Lower lobe of right lung (tissue), 2 donors: ENCODE measurements around the gene OTUD5. TPM values are rescaled to one million over a fixed set of nuclear protein-coding genes. Genes with fewer than 3 reads are reported as not detected.

Source experiments
- ATAC-seq, 2 donors: fragments of 200-7000 bp; cut with Tn5 transposase; one replicate each; pipeline ENCODE4 v1.9.1; 2020 to 2022; ENCODE audit warnings: mild to moderate bottlenecking in 2 of 2, moderate library complexity in 2 of 2
- DNase-seq: peaks from one replicate; pipeline ENCODE4 v3.0.0-alpha.2; 2020
- H3K27ac ChIP-seq: fragments of 200-600 bp; one replicate; pipeline ENCODE4 v1.8.0; 2022
- H3K27me3 ChIP-seq: fragments of 200-600 bp; one replicate; pipeline ENCODE4 v1.8.0; 2022; ENCODE audit warnings: low read depth
- H3K36me3 ChIP-seq: fragments of 200-600 bp; one replicate; pipeline ENCODE4 v1.8.0; 2022; ENCODE audit warnings: mild to moderate bottlenecking
- H3K4me1 ChIP-seq: fragments of 200-600 bp; one replicate; pipeline ENCODE4 v1.8.0; 2022
- H3K4me3 ChIP-seq: fragments of 200-600 bp; one replicate; pipeline ENCODE4 v1.8.0; 2022; ENCODE audit warnings: mild to moderate bottlenecking
- H3K9me3 ChIP-seq: fragments of 200-600 bp; one replicate; pipeline ENCODE4 v1.8.0; 2022
- CTCF ChIP-seq: fragments of 200-600 bp; IDR thresholded peaks from one replicate; pipeline ENCODE4 v1.8.0; 2022; ENCODE audit warnings: antibody characterized with exemption, mild to moderate bottlenecking
- intact Hi-C: fragments of 100-400 bp; cut with DNase I; formaldehyde crosslinking; loops from one replicate; pipeline ENCODE4 v1.11.0; 2022
- total RNA-seq: library from RNA; stranded (reverse); fragmentation: NEBNext Ultra II Directional; extraction: Animal tissue kit (Norgen Biotek cat#: 25700); gene quantifications from one replicate; pipeline ENCODE4 v1.2.1, GENCODE V29; 2021
- donor health status: DM: no; HTN: yes; CAD: no; lungs with severe emphysema.

The OTUD5 gene
- total RNA-seq, 1 donor from 2014 or later, result 45.8 TPM

- Histone ChIP-seq H3K4me1 (peaks cover 34% of the 10 kb centered on the region), H3K9me3 (no peaks in the 10 kb centered on the region), H3K27ac (no peak overlapping the region), H3K4me3 (no peak overlapping the region), H3K27me3 (no peaks in the 10 kb centered on the region), H3K36me3 (peaks cover 13% of the 10 kb centered on the region)
- DNase-seq (no peak), ATAC-seq (no peak)
- intact Hi-C loops, result no loop called here
- TF ChIP-seq CTCF, result no peak
Measured at GRCh38 chrX:48940404-48940955, 16.9 kb downstream of the OTUD5 start.

- no peaks in the 10 kb centered on the region for H3K9me3 ChIP-seq
- intact Hi-C loops, result no loop called here
- no peak for DNase-seq
- no peaks in the 10 kb centered on the region for H3K27me3 ChIP-seq
- no peak overlapping the region for H3K4me3 ChIP-seq
- peaks cover 34% of the 10 kb centered on the region for H3K4me1 ChIP-seq
- TF ChIP-seq CTCF, result no peak
- ATAC-seq, result no peak
- H3K27ac ChIP-seq, result peak overlapping the region; percentile 21
- H3K36me3 ChIP-seq, result peaks cover 18% of the 10 kb centered on the region
Measured at GRCh38 chrX:48939524-48940228, 17.7 kb downstream of the OTUD5 start.

DNA sequence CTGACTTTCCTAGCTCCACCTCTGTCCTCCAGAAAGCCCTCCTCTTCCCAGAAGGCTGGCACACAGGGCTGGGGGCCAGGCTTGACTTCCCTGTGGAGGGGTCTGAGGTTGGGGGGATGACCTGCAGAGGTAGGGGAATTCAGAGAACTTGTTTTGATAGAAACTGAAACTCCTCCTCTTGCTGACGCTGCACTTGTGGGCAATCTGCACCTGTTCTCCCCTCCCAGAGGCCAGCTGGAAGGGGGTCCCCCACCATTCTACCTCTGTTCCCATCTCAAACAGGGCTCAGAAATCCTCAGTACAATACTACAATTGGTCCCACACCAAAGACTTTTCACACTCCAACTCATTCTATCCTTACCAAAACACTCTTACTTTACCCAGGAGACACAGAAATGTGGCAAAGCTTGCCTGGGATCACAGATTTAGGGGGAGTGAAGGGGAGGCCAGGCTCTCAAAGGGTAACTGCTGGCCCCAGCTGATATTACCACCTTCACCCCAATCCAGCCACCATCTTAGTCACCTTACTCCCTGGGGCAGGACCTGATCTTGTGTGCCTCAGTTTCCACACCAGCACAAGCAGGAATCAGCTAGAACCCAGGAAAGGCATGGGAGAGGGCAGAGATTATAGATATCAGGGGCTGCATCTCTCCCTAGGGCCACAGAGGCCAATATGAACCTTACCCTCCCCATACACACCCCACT is 18.5 kb downstream of the OTUD5 start:
- Histone ChIP-seq H3K4me3 (no peak overlapping the region), H3K27me3 (no peaks in the 10 kb centered on the region), H3K9me3 (no peaks in the 10 kb centered on the region), H3K4me1 (peaks cover 34% of the 10 kb centered on the region), H3K27ac (peak overlapping the region; percentile 21), H3K36me3 (peaks cover 26% of the 10 kb centered on the region)
- DNase-seq (no peak), ATAC-seq (no peak)
- intact Hi-C loops, result no loop called here
- no peak for TF ChIP-seq CTCF

- Histone ChIP-seq H3K9me3 (no peaks in the 10 kb centered on the region), H3K27me3 (no peaks in the 10 kb centered on the region), H3K27ac (peak overlapping the region; percentile 78), H3K4me3 (no peak overlapping the region), H3K4me1 (peaks cover 34% of the 10 kb centered on the region), H3K36me3 (peaks cover 30% of the 10 kb centered on the region)
- peak; percentile 87 to 91 for ATAC-seq
- DNase-seq, result peak; percentile 84
- intact Hi-C loops, result no loop called here
- TF ChIP-seq CTCF, result peak; percentile 7
Measured at GRCh38 chrX:48937054-48937907, 20.1 kb downstream of the OTUD5 start.

GRCh38 chrX:48936429-48937053 is 20.9 kb downstream of the OTUD5 start:
- Histone ChIP-seq H3K4me1 (peaks cover 34% of the 10 kb centered on the region), H3K27me3 (no peaks in the 10 kb centered on the region), H3K27ac (peak overlapping the region; percentile 78), H3K36me3 (peaks cover 38% of the 10 kb centered on the region), H3K9me3 (no peaks in the 10 kb centered on the region), H3K4me3 (no peak overlapping the region)
- intact Hi-C loops, result no loop called here
- ATAC-seq (peak in 1 of 2 donors; percentile 30), DNase-seq (no peak)
- TF ChIP-seq CTCF, result no peak
